ENCODE measurements around the gene PFAS.
"Not testable (repeated sequence)": the region's sequence is repeated elsewhere in the genome, so short reads cannot be mapped to it uniquely, and the experiment has no call there.

PFAS gene

DNA sequence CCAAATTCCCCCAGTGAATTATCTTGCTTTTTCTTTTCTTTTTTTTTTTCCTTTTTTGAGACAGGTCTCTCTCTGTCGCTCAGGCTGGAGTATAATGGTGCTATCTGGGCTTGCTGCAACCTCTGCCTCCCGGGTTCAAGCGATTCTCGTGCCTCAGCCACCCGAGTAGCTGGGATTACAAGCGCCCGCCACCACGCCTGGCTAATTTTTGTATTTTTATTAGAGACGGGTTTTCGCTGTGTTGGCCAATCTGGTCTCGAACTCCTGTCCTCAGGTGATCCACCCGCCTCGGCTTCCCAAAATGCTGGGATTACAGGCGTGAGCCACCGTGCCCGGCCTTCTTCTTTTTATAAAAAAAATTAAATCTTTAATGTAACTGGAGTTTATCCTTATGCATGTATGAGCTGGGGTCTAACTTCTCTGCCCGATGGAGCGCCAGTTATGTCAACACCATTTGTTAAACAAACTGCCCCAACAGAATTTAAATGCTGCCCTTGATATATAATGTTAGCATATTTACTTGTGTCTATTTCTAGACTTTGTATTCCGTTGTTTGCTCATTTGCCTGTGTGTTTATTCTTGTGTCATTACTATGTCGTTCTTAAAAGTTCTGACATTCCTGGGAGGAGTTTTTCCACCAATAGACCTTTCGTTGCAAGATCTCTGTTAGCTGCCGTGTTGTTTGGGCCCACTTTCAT is 38.2 kb upstream of the PFAS start:
- DNase-seq (ENCODE audit: extremely low spot score) = no peak
- ChIA-PET POLR2A (interaction anchor here (0.7 to 2.0 kb wide), 7 partner anchors 9 to 73 kb away, joined by 3 to 18 read pairs (median 6); partner anchors contain the start of gene BORCS6), CTCF (interaction anchor here (1.0 to 4.2 kb wide), 5 partner anchors 8 to 34 kb away, joined by 3 to 18 read pairs (median 5); no protein-coding TSS in a partner anchor)
- TF ChIP-seq, protein P1, sequence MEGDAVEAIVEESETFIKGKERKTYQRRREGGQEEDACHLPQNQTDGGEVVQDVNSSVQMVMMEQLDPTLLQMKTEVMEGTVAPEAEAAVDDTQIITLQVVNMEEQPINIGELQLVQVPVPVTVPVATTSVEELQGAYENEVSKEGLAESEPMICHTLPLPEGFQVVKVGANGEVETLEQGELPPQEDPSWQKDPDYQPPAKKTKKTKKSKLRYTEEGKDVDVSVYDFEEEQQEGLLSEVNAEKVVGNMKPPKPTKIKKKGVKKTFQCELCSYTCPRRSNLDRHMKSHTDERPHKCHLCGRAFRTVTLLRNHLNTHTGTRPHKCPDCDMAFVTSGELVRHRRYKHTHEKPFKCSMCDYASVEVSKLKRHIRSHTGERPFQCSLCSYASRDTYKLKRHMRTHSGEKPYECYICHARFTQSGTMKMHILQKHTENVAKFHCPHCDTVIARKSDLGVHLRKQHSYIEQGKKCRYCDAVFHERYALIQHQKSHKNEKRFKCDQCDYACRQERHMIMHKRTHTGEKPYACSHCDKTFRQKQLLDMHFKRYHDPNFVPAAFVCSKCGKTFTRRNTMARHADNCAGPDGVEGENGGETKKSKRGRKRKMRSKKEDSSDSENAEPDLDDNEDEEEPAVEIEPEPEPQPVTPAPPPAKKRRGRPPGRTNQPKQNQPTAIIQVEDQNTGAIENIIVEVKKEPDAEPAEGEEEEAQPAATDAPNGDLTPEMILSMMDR (IDR thresholded peaks at IDR 0.05; ENCODE audit: control extremely low read depth, extremely low read depth, low read depth, missing control alignments) = no peak

DNA sequence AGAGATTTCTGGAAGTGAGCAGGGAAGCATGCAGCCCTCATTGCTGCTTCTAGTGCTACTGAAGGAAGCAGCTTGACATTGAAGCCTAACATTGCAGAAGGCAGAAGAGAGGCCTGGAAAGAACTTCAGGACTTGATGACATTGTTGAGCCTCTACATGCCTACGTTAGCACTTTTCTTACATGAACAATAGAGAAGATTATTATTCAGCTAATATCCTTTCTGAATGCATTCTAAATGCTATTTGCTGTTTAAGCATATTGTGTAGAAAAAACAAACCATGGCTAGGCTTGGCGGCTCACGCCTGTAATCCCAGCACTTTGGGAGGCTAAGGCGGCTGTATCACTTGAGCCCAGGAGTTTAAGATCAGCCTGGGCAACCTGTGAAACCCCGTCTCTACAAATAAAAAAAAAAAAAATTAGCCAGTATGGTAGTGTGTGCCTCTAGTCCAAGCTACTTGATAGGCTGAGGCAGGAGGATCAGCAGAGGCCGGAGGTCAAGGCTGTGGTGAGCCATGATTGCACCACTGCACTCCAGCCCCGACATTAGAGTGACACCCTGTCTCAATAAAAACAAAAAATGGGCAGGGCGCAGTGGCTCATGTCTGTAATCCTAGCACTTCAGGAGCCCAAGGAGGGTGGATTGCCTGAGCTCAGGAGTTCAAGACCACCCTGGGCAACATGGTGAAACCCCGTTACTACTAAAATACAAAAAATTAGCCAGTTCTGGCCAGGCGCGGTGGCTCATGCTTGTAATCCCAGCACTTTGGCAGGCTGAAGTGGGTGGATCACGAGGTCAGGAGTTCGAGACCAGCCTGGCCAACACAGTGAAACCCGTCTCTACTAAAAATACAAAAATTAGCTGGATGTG is 36.5 kb upstream of the PFAS start:
- POLR2A ChIA-PET = interaction anchor here (0.6 kb wide), 1 partner anchor 10 kb away, joined by 3 read pairs; no protein-coding TSS in a partner anchor
- CTCF ChIA-PET = interaction anchor here (1.0 to 4.2 kb wide), 3 partner anchors 10 to 54 kb away, joined by 3 to 18 read pairs (median 3); no protein-coding TSS in a partner anchor
- TF ChIP-seq, protein P1 (IDR thresholded peaks at IDR 0.05; ENCODE audit: control extremely low read depth, extremely low read depth, low read depth, missing control alignments) = no peak
- no peak for DNase-seq (ENCODE audit: extremely low spot score)

GRCh38 chr17:8214000-8214399 is 35.1 kb upstream of the PFAS start:
- CTCF ChIA-PET; POLR2A ChIA-PET; DNase-seq (ENCODE audit: extremely low spot score): not testable (repeated sequence)

DNA sequence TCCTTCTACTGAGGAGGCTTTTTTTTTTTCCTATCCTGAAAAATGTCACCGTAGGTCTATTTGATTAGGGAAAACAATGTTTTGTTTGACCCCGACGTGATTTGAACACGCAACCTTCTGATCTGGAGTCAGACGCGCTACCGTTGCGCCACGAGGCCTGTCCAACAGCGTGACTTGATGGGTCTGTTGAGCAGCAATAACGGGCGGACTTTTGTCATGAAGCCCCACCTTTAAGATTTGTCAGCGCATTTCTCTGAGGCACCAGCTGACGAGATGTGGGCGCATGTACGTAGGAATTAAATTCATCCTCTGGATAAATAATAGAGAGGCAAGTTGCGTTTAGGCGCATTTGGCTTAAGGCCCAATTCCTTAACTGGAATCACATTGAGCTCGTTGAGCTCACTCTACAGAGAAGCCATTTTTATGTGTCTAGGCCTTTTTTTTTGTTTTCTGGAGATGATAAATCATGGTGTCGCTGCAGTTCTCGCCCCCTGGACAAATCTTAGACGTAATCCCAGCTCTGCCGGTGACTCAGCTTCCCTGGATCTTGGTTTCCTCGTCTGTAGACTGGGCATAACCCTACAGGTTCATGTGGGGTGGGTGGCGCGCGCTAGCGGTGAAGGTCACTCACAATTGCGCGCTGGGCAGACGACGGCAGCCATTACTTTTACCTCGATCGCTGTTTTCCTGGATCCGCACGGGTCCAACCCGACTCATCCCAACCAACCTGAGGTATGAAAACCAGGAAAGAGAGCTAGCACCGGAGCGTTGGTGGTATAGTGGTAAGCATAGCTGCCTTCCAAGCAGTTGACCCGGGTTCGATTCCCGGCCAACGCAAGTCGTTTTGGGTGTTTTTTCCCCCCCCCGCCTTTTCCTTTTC is 28.1 kb upstream of the PFAS start:
- CTCF ChIA-PET = interaction anchor here (0.6 to 4.0 kb wide), 15 partner anchors 10 to 162 kb away, joined by 3 to 30 read pairs (median 4); partner anchors contain the start of genes ALOXE3, AURKB, BORCS6 and CTC1
- TF ChIP-seq, protein P1 (IDR thresholded peaks at IDR 0.05; ENCODE audit: control extremely low read depth, extremely low read depth, low read depth, missing control alignments) = no peak
- peak; percentile 70 for DNase-seq (ENCODE audit: extremely low spot score)
- POLR2A ChIA-PET = interaction anchor here (0.7 to 3.9 kb wide), 8 partner anchors 11 to 102 kb away, joined by 3 to 27 read pairs (median 4); partner anchors contain the start of genes ALOXE3, AURKB, BORCS6 and CTC1

DNA sequence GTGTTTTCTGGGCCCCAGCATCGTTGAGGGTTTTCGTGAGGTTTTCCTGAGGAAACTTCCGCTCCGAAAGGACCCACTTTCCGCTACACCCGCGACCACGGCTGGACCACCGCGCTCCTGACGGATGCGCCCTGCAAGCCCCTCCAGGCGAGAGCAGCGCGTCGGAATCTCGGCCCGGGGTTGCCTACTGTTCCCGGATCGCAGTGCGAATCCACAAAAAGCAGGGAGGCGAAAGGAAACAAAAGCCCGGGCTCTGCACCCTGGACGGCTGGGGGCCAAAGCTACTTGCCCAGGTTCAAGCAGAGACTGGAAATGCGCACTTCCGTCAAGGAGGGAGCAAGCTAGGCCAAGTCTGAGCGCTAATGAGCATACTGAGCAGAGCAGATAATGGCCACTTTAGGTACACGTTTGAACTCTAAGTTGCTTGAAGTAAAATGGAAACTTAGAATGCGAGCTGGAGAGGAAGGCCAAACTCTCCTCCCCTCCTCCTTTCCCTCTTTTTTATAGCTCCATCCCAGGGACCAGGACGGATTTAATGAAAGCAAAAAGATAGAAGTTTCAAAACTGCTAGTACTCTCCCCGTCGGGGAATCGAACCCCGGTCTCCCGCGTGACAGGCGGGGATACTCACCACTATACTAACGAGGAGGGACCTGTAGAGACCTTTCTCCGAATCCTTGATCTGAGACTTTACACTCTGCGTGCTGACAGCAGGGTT is 27.3 kb upstream of the PFAS start:
- TF ChIP-seq, protein P1 (IDR thresholded peaks at IDR 0.05; ENCODE audit: control extremely low read depth, extremely low read depth, low read depth, missing control alignments) = no peak
- POLR2A ChIA-PET = interaction anchor here (0.6 to 3.9 kb wide), 10 partner anchors 9 to 103 kb away, joined by 3 to 27 read pairs (median 3); partner anchors contain the start of genes ALOXE3, AURKB, BORCS6 and CTC1

GRCh38 chr17:8222380-8222629 is 26.8 kb upstream of the PFAS start:
- TF ChIP-seq, protein P1 (IDR thresholded peaks at IDR 0.05; ENCODE audit: control extremely low read depth, extremely low read depth, low read depth, missing control alignments) = no peak
- CTCF ChIA-PET = interaction anchor here (1.0 to 7.0 kb wide), 12 partner anchors 8 to 161 kb away, joined by 3 to 42 read pairs (median 5); partner anchors contain the start of genes ALOXE3, AURKB, BORCS6 and CTC1

More for the DNA sequence above, 27.3 kb upstream of the PFAS start:
- DNase-seq (ENCODE audit: extremely low spot score) = peak; percentile 68
- CTCF ChIA-PET = interaction anchor here (0.6 to 4.0 kb wide), 15 partner anchors 9 to 162 kb away, joined by 3 to 30 read pairs (median 4); partner anchors contain the start of genes ALOXE3, AURKB, BORCS6 and CTC1

More at GRCh38 chr17:8222380-8222629, 26.8 kb upstream of the PFAS start:
- no peak for DNase-seq (ENCODE audit: extremely low spot score)
- POLR2A ChIA-PET = interaction anchor here (0.6 to 3.9 kb wide), 9 partner anchors 10 to 104 kb away, joined by 3 to 27 read pairs (median 5); partner anchors contain the start of genes ALOXE3, AURKB, BORCS6 and CTC1
